Measurements from ENCODE around the gene SLC6A7.

Gene SLC6A7

DNA sequence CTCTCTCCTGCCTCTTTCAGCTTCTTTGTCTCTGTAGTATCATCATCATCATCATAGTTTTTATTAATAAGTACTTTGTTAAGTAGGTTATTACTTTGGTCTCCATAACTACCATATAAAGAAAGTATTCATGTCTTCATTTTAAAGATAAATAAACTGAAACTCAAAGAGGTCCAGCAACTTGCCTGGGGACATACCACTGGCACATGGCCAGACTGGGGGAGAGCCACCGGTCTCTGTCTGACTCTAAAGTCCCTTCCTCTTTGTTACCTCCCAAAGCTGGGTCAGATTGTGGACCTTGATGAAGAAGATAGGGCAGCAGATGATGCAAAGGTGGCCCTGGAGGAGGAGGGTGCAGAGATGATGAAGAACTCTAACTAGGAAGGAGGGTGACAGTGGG, 14.8 kb upstream of the SLC6A7 start:
- no peak for DNase-seq

DNA sequence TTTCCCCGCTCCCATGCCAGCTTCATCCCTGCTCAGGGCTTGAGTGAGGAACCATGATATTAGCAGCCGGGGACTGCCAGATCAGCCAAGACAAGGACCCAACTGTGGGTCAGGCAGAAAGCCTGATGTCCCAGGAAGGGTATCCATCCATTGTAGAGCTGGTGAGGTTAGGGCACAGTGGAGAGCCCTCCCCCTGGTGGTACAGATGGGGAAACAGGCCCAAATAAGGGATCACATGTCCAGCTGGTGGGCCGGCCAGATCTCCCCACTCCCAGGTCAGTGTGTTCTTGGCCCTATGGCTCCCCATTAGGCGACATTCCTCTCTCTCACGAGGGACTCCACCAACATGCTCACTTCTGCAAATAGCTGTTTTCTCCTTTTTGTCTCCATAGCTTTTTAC, 14.3 kb upstream of the SLC6A7 start:
- no peak for DNase-seq

DNA sequence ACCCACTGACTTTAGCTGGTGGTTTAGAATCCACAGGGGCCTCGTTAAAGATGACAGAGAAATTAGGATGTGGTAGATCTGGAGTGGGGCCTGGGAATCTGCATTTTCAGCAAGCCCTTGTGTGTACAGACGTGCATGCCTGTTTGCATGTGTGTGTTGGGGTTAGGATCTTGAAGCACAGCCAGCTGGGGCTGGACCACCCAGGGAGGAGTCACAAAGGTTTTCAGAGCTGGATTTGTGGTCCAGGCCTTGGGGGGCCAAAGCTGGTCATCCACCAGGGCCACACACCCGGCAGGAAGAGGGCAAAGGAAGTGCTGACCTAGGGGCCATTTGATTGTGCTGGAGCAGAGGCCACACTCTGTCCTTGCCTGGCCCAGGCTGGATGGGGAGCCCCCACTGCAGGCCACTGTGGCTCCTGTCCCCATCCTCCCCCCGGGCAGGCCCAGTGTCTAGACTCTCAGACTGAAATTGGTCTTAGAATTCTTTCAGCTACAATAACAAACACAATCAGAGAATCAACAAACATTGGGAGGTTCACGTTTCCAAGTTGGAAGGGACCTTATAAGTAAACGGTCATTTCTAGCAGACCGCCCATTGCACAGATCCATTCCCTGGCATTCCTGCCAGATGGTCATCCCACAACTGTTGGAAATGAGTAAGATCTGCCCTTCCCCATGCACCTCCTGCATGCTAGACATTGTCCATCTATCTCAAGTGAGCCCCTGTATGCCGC, 13.0 kb upstream of the SLC6A7 start:
- DNase-seq, result no peak

DNA sequence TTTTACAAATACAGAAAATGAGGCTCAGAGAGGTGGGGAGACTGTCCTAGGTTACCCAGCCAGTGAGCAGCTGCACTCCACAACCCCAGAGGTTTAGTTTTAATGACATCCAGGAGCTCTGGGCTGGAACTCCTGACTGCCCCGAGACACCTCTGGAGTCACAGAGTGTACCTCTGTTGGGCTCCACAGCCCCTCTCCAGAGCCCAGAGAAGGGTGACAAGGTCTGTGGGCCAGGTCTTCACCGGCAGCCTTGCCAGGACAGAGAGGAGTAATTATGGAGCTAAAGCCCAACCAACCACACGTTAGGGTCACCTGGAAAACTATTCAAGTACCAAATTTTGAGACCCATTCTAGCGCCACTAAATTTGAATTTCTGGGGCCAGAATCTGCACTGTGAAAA, 12.1 kb upstream of the SLC6A7 start:
- no peak for DNase-seq

DNA sequence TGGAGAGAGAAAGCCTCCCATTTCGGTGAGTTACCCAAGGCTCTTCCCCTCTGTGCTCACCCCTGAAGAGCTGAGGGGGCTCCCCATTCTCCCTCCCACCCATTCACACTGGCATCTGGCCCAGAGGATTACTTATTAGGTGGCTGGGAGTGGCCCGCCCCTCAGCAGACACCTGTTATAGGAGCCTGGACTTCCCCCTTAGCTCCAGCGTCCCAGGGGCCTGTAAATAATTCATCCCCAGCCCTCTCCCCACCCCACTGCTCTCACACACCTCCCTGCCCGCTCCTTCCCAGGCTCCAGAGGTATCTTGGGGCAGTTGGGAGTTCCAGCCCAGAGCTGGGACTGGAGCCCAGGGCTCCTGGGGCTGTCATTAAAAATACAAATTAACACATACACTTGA, 11.6 kb upstream of the SLC6A7 start:
- DNase-seq, result no peak

DNA sequence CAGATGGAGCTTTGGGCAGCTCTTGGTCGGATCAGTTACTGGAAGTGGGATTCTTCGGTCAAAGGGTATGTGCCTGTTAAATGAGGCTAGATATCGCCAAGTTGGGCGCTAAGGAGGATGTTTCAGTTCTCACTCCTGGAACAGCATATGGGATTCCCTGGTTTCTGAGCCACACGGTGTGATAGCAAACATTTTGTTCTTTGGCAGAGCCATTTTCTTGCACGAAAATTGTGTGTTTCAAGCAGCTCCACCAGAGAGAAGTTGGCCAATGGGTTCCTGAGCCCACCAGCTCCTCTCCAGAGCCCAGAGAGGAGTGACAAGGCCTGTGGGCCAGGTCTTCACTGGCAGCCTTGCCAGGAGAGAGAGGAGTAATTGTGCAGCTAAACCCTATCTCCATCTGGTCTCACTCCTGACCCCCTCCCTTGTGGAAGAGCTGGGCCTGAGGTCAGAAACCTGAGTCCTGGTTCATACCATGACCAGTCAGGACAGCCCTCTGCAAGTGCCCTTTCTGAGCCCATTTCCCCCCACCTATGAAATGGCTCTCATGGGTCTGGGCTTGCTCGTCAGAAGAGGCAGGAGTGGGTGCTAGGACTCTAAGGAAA, 10.7 kb upstream of the SLC6A7 start:
- no peak for DNase-seq

DNA sequence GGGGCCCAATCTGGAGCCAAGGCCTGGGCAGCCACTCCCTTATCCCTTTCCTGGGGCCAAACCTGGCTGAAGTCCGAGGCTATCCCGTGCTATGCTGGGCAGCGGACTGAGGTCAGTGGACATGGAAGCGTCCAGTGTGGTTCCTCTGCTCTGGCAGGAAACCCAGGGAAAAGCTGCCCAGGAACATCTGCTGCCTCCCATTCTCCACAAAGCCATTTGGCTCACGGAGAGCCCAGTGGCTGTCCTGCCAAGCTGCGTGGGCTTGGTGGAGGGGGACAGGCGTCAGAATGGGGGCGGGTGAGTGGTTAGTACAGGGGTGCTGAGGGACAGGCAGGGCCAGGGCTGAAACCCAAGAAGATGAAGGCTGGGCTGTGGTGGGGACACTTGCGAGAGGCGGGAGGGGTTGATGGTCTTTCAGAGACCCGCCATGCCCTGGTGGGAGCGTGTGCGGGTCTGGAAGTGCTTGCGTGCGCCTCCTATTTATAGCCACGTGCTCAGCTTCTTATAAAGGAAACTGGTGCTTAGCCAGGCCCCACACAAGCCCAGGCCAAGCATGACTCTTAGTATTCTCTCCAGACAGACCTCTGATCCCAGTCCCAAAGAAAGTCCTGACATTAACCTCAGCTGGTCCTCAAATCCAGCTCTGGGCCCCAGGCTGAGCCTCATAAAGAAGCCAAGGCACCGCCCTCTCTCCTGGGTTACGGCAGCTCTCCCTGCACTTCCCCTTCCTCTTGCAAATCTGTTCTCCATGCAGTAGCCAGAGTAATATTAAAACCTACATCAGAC, 9.4 kb upstream of the SLC6A7 start:
- DNase-seq, result no peak

DNA sequence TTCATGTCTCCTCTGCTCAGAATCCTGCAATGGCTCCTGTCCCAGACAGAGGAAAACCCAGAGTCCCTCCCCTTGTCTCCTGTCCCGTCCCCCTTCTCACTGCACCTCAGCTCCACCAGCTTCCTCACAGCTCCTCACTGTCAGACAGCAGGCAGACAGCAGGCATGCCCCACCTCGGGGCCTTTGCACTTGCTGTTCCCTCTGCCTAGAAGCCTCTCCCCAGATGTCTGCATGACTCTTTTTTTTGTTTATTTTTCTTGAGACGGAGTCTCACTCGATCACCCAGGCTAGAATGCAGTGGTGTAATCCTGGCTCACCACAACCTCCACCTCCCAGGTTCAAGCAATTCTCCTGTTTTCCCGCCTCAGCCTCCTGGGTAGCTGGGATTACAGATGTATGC, 8.8 kb upstream of the SLC6A7 start:
- DNase-seq, result no peak

DNA sequence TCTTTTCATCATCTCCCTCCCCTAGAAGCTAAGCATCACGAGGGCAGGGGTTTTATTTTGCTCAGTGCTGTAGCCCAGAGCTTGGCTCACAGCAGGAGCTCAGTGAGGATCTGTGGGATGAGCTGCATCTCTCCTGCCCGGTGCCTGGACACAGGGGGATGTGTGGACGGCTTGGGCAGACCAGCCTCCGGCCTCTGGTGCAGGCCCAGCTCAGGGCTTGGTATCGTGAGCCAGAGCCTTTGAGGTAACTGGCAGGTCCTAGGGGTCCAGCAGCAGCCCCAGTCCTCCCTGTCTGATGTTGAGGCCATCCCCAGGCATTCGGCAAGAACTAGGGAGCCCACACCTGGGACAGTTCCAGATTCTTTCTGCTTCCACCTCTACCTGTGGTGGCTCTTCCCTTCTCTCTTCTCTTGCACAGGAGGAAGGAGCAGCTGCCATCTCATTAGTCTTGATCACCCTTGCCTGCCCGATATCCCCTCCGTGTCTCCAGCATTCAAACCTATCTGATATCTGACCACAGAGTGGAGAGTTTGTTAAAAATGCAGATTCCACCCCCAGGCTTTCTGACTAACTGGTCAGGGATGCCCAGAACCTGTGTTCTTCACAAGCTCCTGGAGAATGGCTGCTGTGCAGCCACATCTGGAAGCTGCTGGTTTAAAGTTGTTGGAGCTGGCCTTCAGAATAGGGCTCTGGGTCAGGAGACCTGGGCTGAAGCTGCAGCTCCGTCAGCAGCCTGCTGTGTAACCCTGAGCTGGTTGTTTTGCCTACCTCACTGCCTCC, 7.9 kb upstream of the SLC6A7 start:
- no peak for DNase-seq

DNA sequence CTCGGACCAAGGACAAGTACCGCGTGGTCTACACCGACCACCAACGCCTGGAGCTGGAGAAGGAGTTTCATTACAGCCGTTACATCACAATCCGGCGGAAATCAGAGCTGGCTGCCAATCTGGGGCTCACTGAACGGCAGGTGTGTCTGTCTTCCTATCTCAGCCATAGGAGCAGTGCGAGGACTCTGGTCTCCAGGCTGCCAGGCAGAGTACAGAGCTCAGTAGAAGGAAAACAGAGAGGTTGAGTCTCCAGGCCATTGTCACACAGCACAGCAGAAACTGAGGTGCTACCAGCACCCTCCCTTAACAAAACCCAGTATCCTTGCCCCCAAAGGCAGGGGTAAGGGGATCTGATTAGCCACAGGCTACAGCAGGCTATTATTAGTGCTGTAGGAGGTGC, 7.1 kb upstream of the SLC6A7 start:
- no peak for DNase-seq

DNA sequence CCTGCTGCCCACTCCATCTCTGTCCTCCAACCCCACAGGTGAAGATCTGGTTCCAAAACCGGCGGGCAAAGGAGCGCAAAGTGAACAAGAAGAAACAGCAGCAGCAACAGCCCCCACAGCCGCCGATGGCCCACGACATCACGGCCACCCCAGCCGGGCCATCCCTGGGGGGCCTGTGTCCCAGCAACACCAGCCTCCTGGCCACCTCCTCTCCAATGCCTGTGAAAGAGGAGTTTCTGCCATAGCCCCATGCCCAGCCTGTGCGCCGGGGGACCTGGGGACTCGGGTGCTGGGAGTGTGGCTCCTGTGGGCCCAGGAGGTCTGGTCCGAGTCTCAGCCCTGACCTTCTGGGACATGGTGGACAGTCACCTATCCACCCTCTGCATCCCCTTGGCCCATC, 6.4 kb upstream of the SLC6A7 start:
- DNase-seq, result no peak

DNA sequence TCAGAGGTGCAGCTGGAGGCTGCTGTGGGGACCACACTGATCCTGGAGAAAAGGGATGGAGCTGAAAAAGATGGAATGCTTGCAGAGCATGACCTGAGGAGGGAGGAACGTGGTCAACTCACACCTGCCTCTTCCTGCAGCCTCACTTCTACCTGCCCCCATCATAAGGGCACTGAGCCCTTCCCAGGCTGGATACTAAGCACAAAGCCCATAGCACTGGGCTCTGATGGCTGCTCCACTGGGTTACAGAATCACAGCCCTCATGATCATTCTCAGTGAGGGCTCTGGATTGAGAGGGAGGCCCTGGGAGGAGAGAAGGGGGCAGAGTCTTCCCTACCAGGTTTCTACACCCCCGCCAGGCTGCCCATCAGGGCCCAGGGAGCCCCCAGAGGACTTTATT, 5.9 kb upstream of the SLC6A7 start:
- no peak for DNase-seq

DNA sequence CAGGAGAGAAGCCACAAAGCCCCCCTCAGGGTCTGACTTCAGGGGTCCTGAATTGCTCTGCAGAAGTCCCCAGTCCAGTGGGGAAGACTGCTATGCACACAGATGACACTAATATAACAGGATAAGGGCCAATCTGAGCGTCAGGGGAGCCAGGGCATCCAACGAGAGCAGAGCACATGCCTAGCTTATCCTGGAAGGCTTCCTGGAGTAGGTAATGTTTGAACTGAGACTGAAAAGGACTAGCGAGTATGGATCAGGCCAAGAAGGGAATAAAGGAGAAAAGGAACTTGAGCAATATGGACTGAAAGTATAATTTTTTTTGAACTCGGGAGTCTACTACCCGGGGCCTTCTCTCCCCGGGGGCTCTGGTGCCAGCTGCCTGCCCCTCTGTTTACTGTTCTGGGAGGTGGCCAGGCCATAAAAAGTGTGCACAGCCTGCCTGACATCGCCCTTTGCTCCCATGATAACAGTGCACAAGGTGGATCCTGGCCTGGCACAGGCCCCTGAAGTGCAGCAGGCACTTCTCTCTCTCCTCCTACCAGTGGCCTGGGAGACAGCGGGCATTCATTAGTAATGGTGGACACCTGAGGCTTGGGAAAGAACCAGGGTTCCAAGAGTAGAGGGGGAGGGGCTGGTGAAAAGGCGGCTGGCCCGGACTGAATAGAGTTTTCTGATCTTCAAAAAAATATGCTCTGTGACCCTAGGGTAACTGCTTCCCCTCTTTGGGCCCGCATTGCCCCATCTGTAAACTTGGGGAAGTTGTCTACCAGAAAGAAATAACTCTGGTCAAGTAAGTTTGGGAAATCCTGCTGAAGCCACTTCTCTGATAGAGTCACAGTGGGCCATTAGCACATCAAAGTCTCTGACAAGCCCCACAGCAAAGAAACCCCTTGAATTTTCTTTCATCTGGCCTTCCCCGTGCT, 4.6 kb upstream of the SLC6A7 start:
- no peak for DNase-seq

DNA sequence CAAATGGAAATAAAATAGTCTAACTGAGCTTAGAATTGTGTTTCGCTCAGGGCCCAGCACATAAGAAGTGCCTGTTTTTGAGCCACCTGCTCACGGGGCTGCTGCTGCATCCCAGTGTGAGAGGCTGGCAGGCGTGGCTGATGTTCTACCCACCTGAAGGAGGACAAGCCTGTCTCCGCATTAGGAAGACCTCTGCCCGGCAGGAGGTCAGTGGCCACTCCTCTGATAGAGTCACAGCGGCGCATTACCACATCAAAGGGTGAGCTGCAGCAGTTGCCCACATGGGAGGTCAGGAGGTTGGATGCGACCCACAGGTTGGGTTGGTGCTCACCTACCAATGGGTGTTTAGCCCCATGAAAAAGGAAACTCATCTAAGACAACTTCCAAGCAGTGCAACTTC, 3.7 kb upstream of the SLC6A7 start:
- DNase-seq, result no peak

DNA sequence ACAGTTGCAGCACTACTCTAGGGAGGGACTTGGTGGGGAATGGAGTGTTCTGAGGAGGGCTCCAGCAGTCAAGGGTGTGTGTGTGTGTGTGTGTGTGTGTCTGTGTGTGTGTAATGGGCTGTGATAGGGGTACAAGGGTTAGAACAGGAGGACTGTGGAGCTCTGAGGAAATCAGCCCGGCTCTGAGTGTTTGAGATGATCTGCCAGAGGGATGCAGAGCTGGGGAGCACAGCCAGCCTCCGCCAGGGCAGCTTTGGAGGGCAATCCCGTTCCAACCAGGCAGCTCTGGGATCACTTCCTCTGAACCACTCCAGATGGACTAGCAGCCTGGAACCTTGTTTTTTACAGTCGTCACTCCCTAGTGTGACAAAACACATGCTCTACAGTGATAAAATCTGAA, 3.0 kb upstream of the SLC6A7 start:
- no peak for DNase-seq

DNA sequence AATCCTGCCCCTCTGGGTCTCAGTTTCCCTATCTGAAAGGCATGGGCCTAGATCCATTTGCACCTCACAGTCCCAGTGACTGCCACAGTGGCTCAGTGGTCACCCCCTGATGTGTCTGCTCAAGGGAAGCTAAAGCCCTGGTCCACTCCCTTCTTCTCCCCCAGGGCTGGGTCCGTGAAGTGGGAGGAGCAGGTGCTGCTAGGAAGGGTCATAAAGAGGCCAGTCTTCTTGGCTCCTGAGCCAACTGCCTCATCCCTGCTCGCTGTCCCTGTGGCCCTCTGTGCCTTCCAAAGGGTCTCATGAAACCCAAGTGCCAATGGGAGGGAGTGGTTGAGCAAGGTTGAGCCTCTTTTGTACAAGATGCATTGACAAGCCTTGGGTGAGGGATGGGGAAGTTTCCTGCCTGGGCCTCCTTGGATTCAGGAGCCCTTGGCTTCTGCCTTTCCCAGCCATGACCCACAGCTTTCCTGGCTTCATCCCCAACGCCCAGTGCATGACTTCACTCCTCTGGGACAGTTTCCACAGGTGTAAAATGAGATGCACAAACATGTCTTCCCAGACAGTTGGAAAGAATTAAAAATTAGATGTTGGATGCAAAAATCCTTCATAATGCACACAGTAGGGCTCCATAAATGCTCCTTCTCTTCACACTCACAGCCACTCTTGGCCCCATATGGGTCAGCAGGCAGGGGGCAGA, 1.6 kb upstream of the SLC6A7 start:
- no peak for DNase-seq

DNA sequence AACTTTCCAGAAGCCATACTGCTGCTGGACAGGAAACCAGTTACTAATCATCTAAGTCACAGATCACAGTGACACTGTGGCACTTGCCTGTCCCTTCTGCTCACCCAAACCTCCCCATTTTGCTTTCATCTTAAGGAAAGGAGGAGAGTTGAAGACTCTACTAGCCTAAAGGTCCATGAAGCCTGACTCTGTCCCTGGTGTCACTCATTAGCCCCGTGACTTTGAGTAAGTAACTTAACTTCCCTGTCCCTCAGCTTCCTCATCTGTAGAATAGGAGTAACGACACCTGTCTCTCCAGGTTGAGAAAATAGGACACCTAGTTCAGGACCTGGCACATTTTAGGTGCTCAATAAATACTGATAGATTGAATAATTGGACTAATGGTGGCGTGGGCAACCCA, 536 bp upstream of the SLC6A7 start:
- no peak for DNase-seq

DNA sequence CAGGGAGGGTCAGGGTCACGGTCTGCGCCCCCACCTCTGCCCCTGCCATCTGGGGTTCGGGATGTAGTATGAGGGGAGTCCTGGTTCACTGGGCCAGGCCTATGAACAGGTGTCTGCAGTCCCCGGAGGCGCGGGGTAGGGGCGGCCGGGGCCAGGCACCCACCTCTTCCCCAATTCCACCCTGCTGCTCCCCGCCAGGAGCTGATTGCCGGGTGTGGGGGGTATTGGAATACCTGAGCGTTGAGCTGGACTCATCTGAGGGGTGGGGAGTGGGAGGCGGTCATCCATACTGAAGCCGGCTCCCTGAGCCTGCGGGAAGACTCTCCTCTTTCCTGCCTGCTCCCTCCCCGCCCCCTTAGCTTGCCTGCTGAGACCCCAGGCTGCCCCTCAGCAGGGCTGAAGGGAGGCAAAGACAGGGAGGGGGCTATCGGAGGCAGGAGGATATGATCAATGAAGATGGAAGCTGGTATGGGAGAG, 679 bp downstream of the SLC6A7 start:
- no peak for DNase-seq

DNA sequence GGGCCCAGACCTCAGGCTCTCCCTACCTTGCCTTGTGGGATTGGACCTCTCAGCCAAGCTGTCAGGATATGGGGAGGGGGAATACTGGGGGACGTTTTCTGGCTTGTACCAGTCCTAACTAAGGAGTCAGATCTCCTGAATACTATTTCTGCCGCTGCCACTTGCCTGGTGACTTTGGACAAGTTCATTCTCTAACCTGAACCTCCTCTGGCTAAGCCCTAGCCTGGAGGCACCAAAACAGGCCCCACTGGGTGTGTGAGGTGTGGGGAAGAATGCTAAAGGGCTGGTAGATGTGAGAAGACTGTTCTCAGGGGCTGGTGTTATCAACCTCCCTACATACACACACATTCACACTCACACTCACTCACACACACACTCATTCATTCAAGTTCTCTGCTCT, 1.1 kb downstream of the SLC6A7 start:
- DNase-seq, result no peak

DNA sequence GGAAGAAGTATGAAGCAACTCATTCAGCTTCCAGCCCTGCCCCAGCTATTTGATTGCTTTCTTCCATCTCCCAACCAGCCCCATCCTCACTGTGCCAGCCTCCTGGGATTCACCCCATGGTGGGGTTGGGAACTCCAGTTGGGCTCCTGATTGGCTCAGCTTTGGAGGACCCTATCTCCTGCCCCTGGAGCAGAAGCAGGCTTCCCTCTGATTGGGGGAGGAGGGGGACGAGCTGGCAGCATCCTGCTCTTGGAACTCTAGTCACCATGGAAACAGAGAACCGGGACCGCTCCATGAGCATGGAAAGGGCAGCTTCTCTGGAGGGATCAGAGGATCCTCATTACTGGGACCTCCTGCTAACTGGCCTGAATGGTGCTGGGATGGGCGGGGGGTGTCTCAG, 2.6 kb downstream of the SLC6A7 start:
- no peak for DNase-seq

DNA sequence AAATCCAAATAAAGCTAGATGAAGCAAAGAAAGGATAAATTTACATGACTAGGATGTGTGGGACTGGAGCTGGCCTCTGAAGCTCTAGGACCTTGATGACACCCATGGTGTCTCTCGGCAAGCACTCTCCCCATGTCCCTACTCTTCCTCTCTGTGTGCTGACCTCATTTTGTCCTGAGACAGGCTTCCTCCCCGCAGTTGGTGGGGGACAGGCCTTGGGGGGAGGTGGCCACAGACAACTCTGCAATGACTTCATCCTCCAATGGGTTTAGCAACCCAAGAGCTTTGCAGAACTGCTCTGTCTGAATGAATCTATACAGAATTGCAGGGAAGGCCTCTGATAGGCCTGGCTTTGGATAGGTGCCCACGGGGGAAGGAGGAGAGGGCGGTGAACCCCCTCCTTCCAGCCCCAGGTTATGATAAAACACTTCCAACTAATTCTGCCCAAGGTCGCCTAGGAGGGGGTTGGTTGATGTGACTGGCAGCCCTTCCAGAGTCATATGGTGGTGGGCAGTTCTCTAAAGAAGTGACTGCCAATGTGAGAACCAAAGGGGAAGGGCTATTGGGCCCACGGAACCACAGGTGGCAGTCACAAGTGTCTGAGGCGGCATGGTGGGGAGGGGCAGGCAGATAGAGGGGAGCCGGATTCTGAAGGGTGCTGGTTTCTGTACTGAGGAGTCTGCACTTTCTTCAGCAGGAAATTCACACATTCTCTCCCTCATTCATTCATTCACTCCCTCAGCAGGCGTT, 6.0 kb downstream of the SLC6A7 start:
- DNase-seq, result no peak
